Activated naive CD8-positive, alpha-beta T cell treated with anti-CD3 and anti-CD28 coated beads, Interleukin-2, amount 50 U/mL, for 16 hours (primary cell): Measurements from ENCODE around the gene SERPINB5.
"Not testable (repeated sequence)": the region's sequence is repeated elsewhere in the genome, so short reads cannot be mapped to it uniquely, and the experiment has no call there.

ENCODE experiments used
- DNase-seq: peaks from one replicate; pipeline ENCODE4 v3.0.0-alpha.2; 2020; ENCODE audit warnings: low read depth, low spot score

Gene SERPINB5

GRCh38 chr18:63476668-63477067 is at the start of gene SERPINB5:
Gene SERPINB5 (plus strand): TSS chr18:63476958. CDS start chr18:63484429, 7,471 bp downstream.
- no peak for DNase-seq

GRCh38 chr18:63427558-63427957 is 49.2 kb upstream of the SERPINB5 start:
- no peak for DNase-seq

GRCh38 chr18:63430526-63430925 is 46.2 kb upstream of the SERPINB5 start:
- no peak for DNase-seq

- no peak for DNase-seq
Measured at GRCh38 chr18:63431180-63431579, 45.6 kb upstream of the SERPINB5 start.

- no peak for DNase-seq
Measured at GRCh38 chr18:63433334-63433866, 43.4 kb upstream of the SERPINB5 start.

- no peak for DNase-seq
Measured at GRCh38 chr18:63438181-63438580, 38.6 kb upstream of the SERPINB5 start.

GRCh38 chr18:63439334-63439733 is 37.4 kb upstream of the SERPINB5 start:
- no peak for DNase-seq

GRCh38 chr18:63440219-63440618 is 36.5 kb upstream of the SERPINB5 start:
- no peak for DNase-seq

GRCh38 chr18:63440881-63441280 is 35.9 kb upstream of the SERPINB5 start:
- DNase-seq = no peak

GRCh38 chr18:63443829-63444228 is 32.9 kb upstream of the SERPINB5 start:
- no peak for DNase-seq

GRCh38 chr18:63444580-63444979 is 32.2 kb upstream of the SERPINB5 start:
- no peak for DNase-seq

GRCh38 chr18:63445037-63445436 is 31.7 kb upstream of the SERPINB5 start:
- DNase-seq = no peak

- DNase-seq = no peak
Measured at GRCh38 chr18:63446266-63446665, 30.5 kb upstream of the SERPINB5 start.

GRCh38 chr18:63447066-63447465 is 29.7 kb upstream of the SERPINB5 start:
- DNase-seq = no peak

- DNase-seq = no peak
Measured at GRCh38 chr18:63449426-63449825, 27.3 kb upstream of the SERPINB5 start.

- no peak for DNase-seq
Measured at GRCh38 chr18:63451799-63452660, 24.7 kb upstream of the SERPINB5 start.

GRCh38 chr18:63452751-63453150 is 24.0 kb upstream of the SERPINB5 start:
- DNase-seq = not testable (repeated sequence)

- no peak for DNase-seq
Measured at GRCh38 chr18:63454497-63454896, 22.3 kb upstream of the SERPINB5 start.

- no peak for DNase-seq
Measured at GRCh38 chr18:63457977-63458376, 18.8 kb upstream of the SERPINB5 start.

- DNase-seq = no peak
Measured at GRCh38 chr18:63460414-63460813, 16.3 kb upstream of the SERPINB5 start.

GRCh38 chr18:63464434-63464833 is 12.3 kb upstream of the SERPINB5 start:
- no peak for DNase-seq

GRCh38 chr18:63465059-63465458 is 11.7 kb upstream of the SERPINB5 start:
- DNase-seq = no peak

GRCh38 chr18:63467699-63468098 is 9.1 kb upstream of the SERPINB5 start:
- DNase-seq = no peak
